Hepatocyte (in vitro differentiated cells): ENCODE data around the gene ADAMTS5. TPM values are rescaled to one million over a fixed set of nuclear protein-coding genes. Genes with fewer than 3 reads are reported as not detected.

Experiments
- DNase-seq: peaks from one replicate; pipeline ENCODE4 v3.0.0-alpha.2; 2016; ENCODE audit warnings: low spot score
- H2AFZ ChIP-seq: fragments of 200-600 bp; sonication (generic); 2 replicates; pipeline ENCODE4 v1.6.0; 2016; ENCODE audit warnings: antibody characterized with exemption, mild to moderate bottlenecking
- H3K27ac ChIP-seq: fragments of 200-600 bp; sonication (generic); 2 replicates; pipeline ENCODE4 v1.5.1; 2016; ENCODE audit warnings: mild to moderate bottlenecking
- H3K27me3 ChIP-seq: fragments of 200-600 bp; sonication (generic); 2 replicates; pipeline ENCODE4 v1.6.1; 2016
- H3K36me3 ChIP-seq: fragments of 200-600 bp; sonication (generic); replicated peaks from 2 replicates; pipeline ENCODE4 v1.5.1; 2016; ENCODE audit warnings: low read depth; ENCODE audit not compliant: insufficient read depth
- H3K4me1 ChIP-seq: fragments of 200-600 bp; sonication (generic); 2 replicates; pipeline ENCODE4 v1.5.1; 2016; ENCODE audit warnings: mild to moderate bottlenecking, moderate library complexity; ENCODE audit not compliant: insufficient read depth
- H3K4me2 ChIP-seq: fragments of 200-600 bp; sonication (generic); 2 replicates; pipeline ENCODE4 v1.6.0; 2016
- H3K4me3 ChIP-seq: fragments of 200-600 bp; sonication (generic); 2 replicates; pipeline ENCODE4 v1.5.1; 2016; ENCODE audit warnings: mild to moderate bottlenecking
- H3K79me2 ChIP-seq: fragments of 200-600 bp; sonication (generic); 2 replicates; pipeline ENCODE4 v1.6.0; 2017; ENCODE audit warnings: mild to moderate bottlenecking
- H3K9me2 ChIP-seq: fragments of 200-600 bp; sonication (generic); replicated peaks from 2 replicates; pipeline ENCODE4 v1.6.0; 2017; ENCODE audit warnings: mild to moderate bottlenecking; ENCODE audit not compliant: insufficient read depth
- H3K9me3 ChIP-seq: fragments of 200-600 bp; sonication (generic); 2 replicates; pipeline ENCODE4 v1.5.1; 2016; ENCODE audit warnings: low read depth, mild to moderate bottlenecking
- H4K20me1 ChIP-seq: fragments of 200-600 bp; sonication (generic); 2 replicates; pipeline ENCODE4 v1.6.0; 2016; ENCODE audit warnings: mild to moderate bottlenecking; ENCODE audit not compliant: insufficient read depth, poor library complexity, severe bottlenecking
- CTCF ChIP-seq: fragments of 200-600 bp; sonication (generic); IDR thresholded peaks from 2 replicates; pipeline ENCODE4 v1.5.1; 2016; ENCODE audit warnings: antibody characterized with exemption, mild to moderate bottlenecking; ENCODE audit not compliant: poor library complexity
- EZH2 ChIP-seq: fragments of 200-600 bp; sonication (generic); IDR thresholded peaks from 2 replicates; pipeline ENCODE4 v1.6.1; 2016; ENCODE audit warnings: antibody characterized with exemption, mild to moderate bottlenecking, borderline replicate concordance
- EZH2phosphoT487 ChIP-seq: fragments of 200-600 bp; sonication (generic); IDR thresholded peaks from one replicate; pipeline ENCODE4 v1.6.1; 2018; ENCODE audit warnings: antibody characterized with exemption, mild to moderate bottlenecking, low read depth, moderate library complexity; ENCODE audit not compliant: unreplicated experiment, severe bottlenecking
- WGBS: methylation state at CpG from one replicate; pipeline ENCODE4 v1.1.6; 2016; ENCODE audit warnings: low lambda C conversion rate; ENCODE audit errors: missing lambda C conversion rate; 5-methylcytosine and 5-hydroxymethylcytosine counted together
- polyA plus RNA-seq: library from polyadenylated mRNA; unstranded; fragments of >200 nt; fragmentation: Nextera tagmentation; extraction: Ambion mirVana; gene quantifications from 2 replicates; pipeline ENCODE4 v1.2.1, GENCODE V29; 2016
- total RNA-seq: library from RNA; depleted of rRNA; stranded (reverse); fragments of >200 nt; gene quantifications from 2 replicates; pipeline ENCODE4 v1.2.3, GENCODE V29; 2014

ADAMTS5 gene
- total and polyA plus RNA-seq, 2 experiments from 2014 or later: 1.4 to 3.1 TPM

GRCh38 chr21:26935977-26936376 lies 30.9 kb downstream of the ADAMTS5 start:
- H3K27me3 ChIP-seq: no peaks in the 10 kb centered on the region
- peaks cover 6% of the 10 kb centered on the region for H3K4me1 ChIP-seq
- H3K36me3 ChIP-seq: no peaks in the 10 kb centered on the region
- DNase-seq: no peak
- peak overlapping the region; percentile 1 for H3K27ac ChIP-seq
- H3K4me2 ChIP-seq: peak overlapping the region; percentile 26
- H3K9me2 ChIP-seq: no peaks in the 10 kb centered on the region
- no peaks in the 10 kb centered on the region for H3K9me3 ChIP-seq
- H4K20me1 ChIP-seq: no peaks in the 10 kb centered on the region
- no peak overlapping the region for H2AFZ ChIP-seq
- TF ChIP-seq CTCF (no peak), EZH2phosphoT487 (no peak), EZH2 (no peak)
- no peak overlapping the region for H3K4me3 ChIP-seq
- H3K79me2 ChIP-seq: no peaks in the 10 kb centered on the region

- WGBS: 96% methylated on average over 11 of the region's 11 CpGs
- DNase-seq: no peak
- H3K4me3 ChIP-seq: no peak overlapping the region
- H3K27me3 ChIP-seq: no peaks in the 10 kb centered on the region
- no peak for TF ChIP-seq EZH2phosphoT487
- no peak for TF ChIP-seq EZH2
- TF ChIP-seq CTCF: no peak
- H3K4me2 ChIP-seq: no peak overlapping the region
- H3K36me3 ChIP-seq: no peaks in the 10 kb centered on the region
- H3K79me2 ChIP-seq: no peaks in the 10 kb centered on the region
- peaks cover 6% of the 10 kb centered on the region for H3K4me1 ChIP-seq
- no peak overlapping the region for H2AFZ ChIP-seq
- H3K9me3 ChIP-seq: no peaks in the 10 kb centered on the region
- no peaks in the 10 kb centered on the region for H4K20me1 ChIP-seq
- H3K27ac ChIP-seq: no peak overlapping the region
- no peaks in the 10 kb centered on the region for H3K9me2 ChIP-seq
Observed at GRCh38 chr21:26934383-26934782, 32.5 kb downstream of the ADAMTS5 start.

GRCh38 chr21:26933448-26933847 lies 33.4 kb downstream of the ADAMTS5 start:
- no peak overlapping the region for H3K4me3 ChIP-seq
- H4K20me1 ChIP-seq: no peaks in the 10 kb centered on the region
- no peaks in the 10 kb centered on the region for H3K9me3 ChIP-seq
- peaks cover 6% of the 10 kb centered on the region for H3K4me1 ChIP-seq
- WGBS: 41% methylated on average over 4 of the region's 4 CpGs
- no peak overlapping the region for H2AFZ ChIP-seq
- no peaks in the 10 kb centered on the region for H3K36me3 ChIP-seq
- H3K27me3 ChIP-seq: no peaks in the 10 kb centered on the region
- H3K9me2 ChIP-seq: no peaks in the 10 kb centered on the region
- no peak for DNase-seq
- H3K4me2 ChIP-seq: no peak overlapping the region
- H3K79me2 ChIP-seq: no peaks in the 10 kb centered on the region
- TF ChIP-seq EZH2phosphoT487 (no peak), EZH2 (no peak), CTCF (no peak)
- H3K27ac ChIP-seq: no peak overlapping the region

- H3K4me2 ChIP-seq: no peak overlapping the region
- no peak for DNase-seq
- H3K27me3 ChIP-seq: no peaks in the 10 kb centered on the region
- WGBS: 83% methylated on average over 4 of the region's 4 CpGs
- no peaks in the 10 kb centered on the region for H3K36me3 ChIP-seq
- H4K20me1 ChIP-seq: no peaks in the 10 kb centered on the region
- TF ChIP-seq EZH2phosphoT487: no peak
- TF ChIP-seq EZH2: no peak
- TF ChIP-seq CTCF: no peak
- no peaks in the 10 kb centered on the region for H3K9me3 ChIP-seq
- no peaks in the 10 kb centered on the region for H3K9me2 ChIP-seq
- no peaks in the 10 kb centered on the region for H3K79me2 ChIP-seq
- no peaks in the 10 kb centered on the region for H3K4me1 ChIP-seq
- H2AFZ ChIP-seq: no peak overlapping the region
- no peak overlapping the region for H3K27ac ChIP-seq
- H3K4me3 ChIP-seq: no peak overlapping the region
Observed at GRCh38 chr21:26925636-26926035, 41.3 kb downstream of the ADAMTS5 start.
